Colonic mucosa (tissue), 4 donors: ENCODE measurements around the gene CIBAR2. TPM values are rescaled to one million over a fixed set of nuclear protein-coding genes. Genes with fewer than 3 reads are reported as not detected.

ENCODE experiments used
- DNase-seq: peaks from one replicate; pipeline ENCODE4 v3.0.0-alpha.2; 2020
- H3K27ac ChIP-seq: fragments of 200-600 bp; one replicate; pipeline ENCODE4 v1.8.0; 2021
- H3K27me3 ChIP-seq: fragments of 200-600 bp; one replicate; pipeline ENCODE4 v1.8.0; 2021
- H3K36me3 ChIP-seq: fragments of 200-600 bp; one replicate; pipeline ENCODE4 v1.8.0; 2021
- H3K4me1 ChIP-seq: fragments of 200-600 bp; one replicate; pipeline ENCODE4 v1.8.0; 2021; ENCODE audit warnings: mild to moderate bottlenecking
- H3K4me3 ChIP-seq: fragments of 200-600 bp; one replicate; pipeline ENCODE4 v1.8.0; 2021
- H3K9ac ChIP-seq, 2 donors: one replicate each; pipeline ENCODE4 v1.7.0; 2013; ENCODE audit warnings: control low read depth in 2 of 2, low read depth in 2 of 2, low read length in 2 of 2
- H3K9me3 ChIP-seq: fragments of 200-600 bp; one replicate; pipeline ENCODE4 v1.8.0; 2021
- intact Hi-C: fragments of 100-400 bp; cut with DNase I; formaldehyde crosslinking; loops from one replicate; pipeline ENCODE4 v1.14.1; 2022
- total RNA-seq, 2 donors: library from RNA; stranded (reverse); fragmentation: NEBNext Ultra II Directional in 1 of 2; extraction: Animal tissue kit (Norgen Biotek cat#: 25700) in 1 of 2; gene quantifications; one replicate each; pipeline ENCODE4 v1.2.1, GENCODE V29; 2021
- TF ChIP-seq, protein P1 (sequence below): fragments of 200-600 bp; IDR thresholded peaks from one replicate; pipeline ENCODE4 v1.8.0; 2022; ENCODE audit warnings: antibody characterized with exemption, mild to moderate bottlenecking
- donor health status: healthy.
- donor health status: DM: no; HTN: no; CAD: no.
- donor health status: DM: no; HTN: no; CAD: no.

The CIBAR2 gene
- total RNA-seq, 2 donors from 2014 or later: 0.32 TPM; not detected in 1

DNA sequence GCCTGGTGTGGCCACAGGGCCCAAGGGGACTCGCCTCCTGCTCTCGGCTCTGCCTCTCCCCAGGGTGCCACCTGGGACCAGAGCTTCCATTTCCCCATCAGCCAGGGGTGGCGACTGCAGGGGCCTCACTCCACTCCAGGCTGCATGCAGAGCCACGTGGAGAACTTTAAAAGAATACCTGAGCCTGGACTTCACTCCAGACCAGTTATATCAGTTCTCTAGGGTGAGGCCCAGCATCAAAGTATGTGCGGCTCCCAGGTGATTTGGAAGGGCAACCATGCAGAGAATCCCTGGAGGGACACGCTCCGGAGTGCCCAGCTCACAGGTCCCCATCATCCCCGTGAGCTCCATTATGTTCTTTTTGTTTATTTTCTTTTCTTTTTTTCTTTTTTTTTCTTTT, 44.8 kb downstream of the CIBAR2 start:
- TF ChIP-seq, protein P1, sequence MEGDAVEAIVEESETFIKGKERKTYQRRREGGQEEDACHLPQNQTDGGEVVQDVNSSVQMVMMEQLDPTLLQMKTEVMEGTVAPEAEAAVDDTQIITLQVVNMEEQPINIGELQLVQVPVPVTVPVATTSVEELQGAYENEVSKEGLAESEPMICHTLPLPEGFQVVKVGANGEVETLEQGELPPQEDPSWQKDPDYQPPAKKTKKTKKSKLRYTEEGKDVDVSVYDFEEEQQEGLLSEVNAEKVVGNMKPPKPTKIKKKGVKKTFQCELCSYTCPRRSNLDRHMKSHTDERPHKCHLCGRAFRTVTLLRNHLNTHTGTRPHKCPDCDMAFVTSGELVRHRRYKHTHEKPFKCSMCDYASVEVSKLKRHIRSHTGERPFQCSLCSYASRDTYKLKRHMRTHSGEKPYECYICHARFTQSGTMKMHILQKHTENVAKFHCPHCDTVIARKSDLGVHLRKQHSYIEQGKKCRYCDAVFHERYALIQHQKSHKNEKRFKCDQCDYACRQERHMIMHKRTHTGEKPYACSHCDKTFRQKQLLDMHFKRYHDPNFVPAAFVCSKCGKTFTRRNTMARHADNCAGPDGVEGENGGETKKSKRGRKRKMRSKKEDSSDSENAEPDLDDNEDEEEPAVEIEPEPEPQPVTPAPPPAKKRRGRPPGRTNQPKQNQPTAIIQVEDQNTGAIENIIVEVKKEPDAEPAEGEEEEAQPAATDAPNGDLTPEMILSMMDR: no peak
- intact Hi-C loops: no loop called here
- H3K27me3 ChIP-seq: no peaks in the 10 kb centered on the region
- H3K9ac ChIP-seq: no peak overlapping the region
- H3K9me3 ChIP-seq: no peaks in the 10 kb centered on the region
- no peak overlapping the region for H3K4me3 ChIP-seq
- H3K27ac ChIP-seq: no peak overlapping the region
- no peaks in the 10 kb centered on the region for H3K36me3 ChIP-seq
- no peak for DNase-seq
- no peaks in the 10 kb centered on the region for H3K4me1 ChIP-seq

DNA sequence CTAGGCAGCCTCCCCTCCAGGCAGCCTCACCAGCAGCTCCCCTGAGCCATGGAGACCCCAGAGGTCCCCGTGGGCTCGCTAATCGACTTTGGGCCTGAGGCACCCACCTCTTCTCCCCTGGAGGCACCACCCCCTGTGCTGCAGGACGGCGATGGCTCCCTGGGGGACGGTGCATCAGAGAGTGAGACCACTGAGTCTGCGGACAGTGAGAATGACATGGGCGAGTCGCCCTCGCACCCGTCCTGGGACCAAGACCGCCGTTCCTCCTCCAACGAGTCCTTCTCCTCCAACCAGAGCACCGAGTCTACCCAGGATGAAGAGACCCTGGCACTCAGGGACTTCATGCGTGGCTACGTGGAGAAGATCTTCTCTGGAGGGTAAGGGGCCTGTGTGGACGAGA, 45.2 kb downstream of the CIBAR2 start:
- H3K27me3 ChIP-seq: no peaks in the 10 kb centered on the region
- intact Hi-C loops: no loop called here
- no peak overlapping the region for H3K27ac ChIP-seq
- no peak overlapping the region for H3K9ac ChIP-seq
- no peaks in the 10 kb centered on the region for H3K4me1 ChIP-seq
- DNase-seq: no peak
- H3K36me3 ChIP-seq: no peaks in the 10 kb centered on the region
- no peak overlapping the region for H3K4me3 ChIP-seq
- H3K9me3 ChIP-seq: no peaks in the 10 kb centered on the region
- TF ChIP-seq, protein P1: no peak

DNA sequence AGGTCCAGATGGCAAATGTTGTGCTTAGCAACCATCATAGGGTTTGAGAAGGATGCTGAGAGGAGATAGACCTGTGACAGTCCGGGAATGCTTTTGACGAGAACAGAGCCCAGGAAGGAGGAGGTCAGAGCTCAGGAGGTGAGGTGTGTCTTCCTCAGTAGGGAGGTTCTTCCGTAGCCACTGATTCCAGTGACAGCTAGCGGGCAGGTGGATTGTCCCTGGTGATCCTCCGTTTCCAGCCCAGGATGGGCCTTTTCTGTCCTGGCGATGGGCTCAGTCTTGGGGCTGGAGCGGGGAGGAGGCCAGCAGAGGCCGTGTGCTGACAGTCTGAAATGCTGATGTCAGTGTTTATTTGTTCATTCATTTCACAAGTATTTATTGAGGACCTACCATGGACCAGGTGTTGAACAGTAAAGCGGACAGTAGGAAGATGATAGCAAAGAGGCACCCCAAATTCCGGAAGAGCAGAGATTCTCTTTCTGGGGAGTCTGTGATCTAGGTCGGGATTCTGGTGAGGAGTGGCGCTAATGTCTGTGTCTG, 45.9 kb downstream of the CIBAR2 start:
- no peak overlapping the region for H3K27ac ChIP-seq
- H3K9me3 ChIP-seq: no peaks in the 10 kb centered on the region
- TF ChIP-seq, protein P1: no peak
- intact Hi-C loops: no loop called here
- no peak for DNase-seq
- H3K4me3 ChIP-seq: no peak overlapping the region
- H3K9ac ChIP-seq: no peak overlapping the region
- H3K36me3 ChIP-seq: no peaks in the 10 kb centered on the region
- no peaks in the 10 kb centered on the region for H3K27me3 ChIP-seq
- H3K4me1 ChIP-seq: no peaks in the 10 kb centered on the region

- Histone ChIP-seq H3K36me3 (no peaks in the 10 kb centered on the region), H3K4me3 (no peak overlapping the region), H3K9ac (no peak overlapping the region), H3K27ac (no peak overlapping the region), H3K4me1 (no peaks in the 10 kb centered on the region), H3K9me3 (no peaks in the 10 kb centered on the region), H3K27me3 (no peaks in the 10 kb centered on the region)
- TF ChIP-seq, protein P1: no peak
- intact Hi-C loops: no loop called here
- DNase-seq: no peak
Observed at GRCh38 chr16:85065099-85065498, 47.2 kb downstream of the CIBAR2 start.

- H3K9ac ChIP-seq: no peak overlapping the region
- no peak overlapping the region for H3K27ac ChIP-seq
- no peaks in the 10 kb centered on the region for H3K27me3 ChIP-seq
- intact Hi-C loops: no loop called here
- no peak for DNase-seq
- H3K4me1 ChIP-seq: no peaks in the 10 kb centered on the region
- H3K36me3 ChIP-seq: no peaks in the 10 kb centered on the region
- H3K9me3 ChIP-seq: no peaks in the 10 kb centered on the region
- TF ChIP-seq, protein P1: no peak
- H3K4me3 ChIP-seq: no peak overlapping the region
Observed at GRCh38 chr16:85064186-85064585, 48.1 kb downstream of the CIBAR2 start.

DNA sequence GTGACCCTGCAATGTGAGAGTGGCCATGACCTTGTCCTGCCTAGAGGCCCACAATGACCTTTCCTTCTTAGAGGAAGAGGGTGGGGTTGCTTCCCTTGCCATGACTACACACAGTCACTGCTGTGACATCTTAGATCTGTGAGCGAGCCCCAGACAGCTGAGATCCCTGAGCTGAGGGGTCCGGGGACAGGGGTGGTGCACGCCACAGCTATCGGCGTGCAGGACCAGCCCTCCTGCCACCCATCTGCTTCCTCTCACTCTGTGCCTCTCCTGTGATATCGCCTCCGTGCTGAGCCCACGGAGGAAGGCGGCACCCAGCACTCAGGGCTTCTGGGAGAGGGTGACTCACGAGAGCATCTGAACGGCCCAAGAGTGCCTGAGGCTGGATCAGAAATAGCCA, 49.4 kb downstream of the CIBAR2 start:
- Histone ChIP-seq H3K4me3 (no peak overlapping the region), H3K36me3 (no peaks in the 10 kb centered on the region), H3K4me1 (no peaks in the 10 kb centered on the region), H3K9me3 (no peaks in the 10 kb centered on the region), H3K9ac (no peak overlapping the region), H3K27ac (no peak overlapping the region), H3K27me3 (no peaks in the 10 kb centered on the region)
- DNase-seq: no peak
- intact Hi-C loops: no loop called here
- TF ChIP-seq, protein P1: no peak
